Kidney glomerular epithelial cell (primary cell): Measurements from ENCODE around the gene SYMPK.
"Not testable (repeated sequence)": the region's sequence is repeated elsewhere in the genome, so short reads cannot be mapped to it uniquely, and the experiment has no call there.

Experiments
- DNase-seq: peaks from one replicate; lab custom pipeline; 2025; lab: John Stamatoyannopoulos, UW

Gene SYMPK

GRCh38 chr19:45885556-45886426 is 22.8 kb upstream of the SYMPK start, which contains the start of gene IRF2BP1:
IRF2BP1 (minus strand) TSS chr19:45886141; CDS start chr19:45885774, 367 bp downstream.
- peak; percentile 77 for DNase-seq

- DNase-seq: no peak
Measured at GRCh38 chr19:45884682-45885555, 22.0 kb upstream of the SYMPK start.

- no peak for DNase-seq
Measured at GRCh38 chr19:45883881-45884681, 21.1 kb upstream of the SYMPK start.

- DNase-seq: no peak
Measured at GRCh38 chr19:45883586-45883880, 20.6 kb upstream of the SYMPK start.

GRCh38 chr19:45882652-45883585 is 20.0 kb upstream of the SYMPK start:
- DNase-seq: peak; percentile 50

- no peak for DNase-seq
Measured at GRCh38 chr19:45881909-45882528, 19.1 kb upstream of the SYMPK start.

GRCh38 chr19:45881082-45881908 is 18.3 kb upstream of the SYMPK start:
- no peak for DNase-seq

- no peak for DNase-seq
Measured at GRCh38 chr19:45879971-45880370, 17.0 kb upstream of the SYMPK start.

- no peak for DNase-seq
Measured at GRCh38 chr19:45879055-45879454, 16.1 kb upstream of the SYMPK start.

- DNase-seq: no peak
Measured at GRCh38 chr19:45878043-45878794, 15.3 kb upstream of the SYMPK start.

- peak; percentile 8 for DNase-seq
Measured at GRCh38 chr19:45876411-45877197, 13.7 kb upstream of the SYMPK start.

- no peak for DNase-seq
Measured at GRCh38 chr19:45876161-45876410, 13.1 kb upstream of the SYMPK start.

GRCh38 chr19:45874620-45874966 is 11.6 kb upstream of the SYMPK start:
- no peak for DNase-seq

- DNase-seq: no peak
Measured at GRCh38 chr19:45873219-45873772, 10.3 kb upstream of the SYMPK start.

GRCh38 chr19:45872095-45872919 is 9.4 kb upstream of the SYMPK start:
- DNase-seq: no peak

- DNase-seq: no peak
Measured at GRCh38 chr19:45870798-45871197, 7.9 kb upstream of the SYMPK start.

GRCh38 chr19:45867241-45867640 is 4.3 kb upstream of the SYMPK start:
- not testable (repeated sequence) for DNase-seq
